Measurements from ENCODE around the gene ZNF430. TPM values are rescaled to one million over a fixed set of nuclear protein-coding genes. Genes with fewer than 3 reads are reported as not detected.
"Not testable (repeated sequence)": the region's sequence is repeated elsewhere in the genome, so short reads cannot be mapped to it uniquely, and the experiment has no call there.

The ZNF430 gene
- 8.1 TPM for total RNA-seq
- long read RNA-seq, transcript ZNF430-201 (5 exons, 3,923 nt), result major isoform, 9 of 17 reads
- long read RNA-seq, partial matches to known transcripts, result 1 of 17 reads
- long read RNA-seq, other reads (novel, unspliced or antisense), result 7 of 17 reads

DNA sequence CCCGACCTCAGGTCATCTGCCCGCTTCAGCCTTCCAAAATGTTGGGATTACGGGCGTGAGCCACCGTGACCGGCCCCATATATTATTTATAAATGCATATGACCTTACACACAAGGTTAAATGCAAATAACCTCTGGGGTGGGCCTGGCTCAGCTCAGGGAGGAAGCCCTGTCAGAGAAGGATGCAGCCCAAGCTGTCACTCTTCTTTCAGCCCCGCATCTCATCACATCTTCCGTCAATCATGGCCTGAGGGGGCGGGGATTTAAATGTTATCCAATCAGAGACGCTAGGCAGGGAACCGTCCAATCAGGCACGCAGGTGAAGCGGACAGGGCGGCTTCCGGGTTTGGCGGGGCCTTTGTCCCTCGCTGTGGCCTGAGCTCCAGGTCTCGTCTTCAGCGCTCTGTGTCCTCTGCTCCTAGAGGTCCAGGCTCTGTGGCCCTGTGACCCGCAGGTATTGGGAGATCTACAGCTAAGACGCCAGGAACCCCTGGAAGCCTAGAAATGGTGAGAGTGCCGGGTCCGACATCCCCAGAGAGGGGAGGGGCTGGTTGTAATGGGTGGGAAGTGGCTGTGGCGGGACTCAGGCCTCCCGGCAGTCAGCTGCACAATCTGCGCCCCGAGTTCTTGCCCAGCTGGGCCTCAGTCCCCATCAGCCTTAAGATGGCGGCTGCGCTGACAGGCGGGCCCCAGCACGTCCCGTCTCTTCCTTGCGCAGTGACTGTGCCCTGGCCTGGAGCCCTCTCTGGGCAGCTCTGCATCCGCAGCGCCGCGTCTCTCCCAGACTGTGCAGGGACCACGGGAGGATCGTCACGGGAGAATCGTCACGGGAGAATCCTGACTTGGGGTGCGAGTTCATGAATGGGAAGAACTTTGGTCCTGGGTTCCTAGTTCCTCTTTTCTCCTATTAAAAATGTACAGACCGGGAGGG lies at the start of gene ZNF430:
Gene ZNF430 (plus strand): TSS at position 360 of the 930 bp plus-strand sequence. CDS start 144 bp downstream, at position 504.
- peak; percentile 95 for DNase-seq (ENCODE audit: low spot score)

DNA sequence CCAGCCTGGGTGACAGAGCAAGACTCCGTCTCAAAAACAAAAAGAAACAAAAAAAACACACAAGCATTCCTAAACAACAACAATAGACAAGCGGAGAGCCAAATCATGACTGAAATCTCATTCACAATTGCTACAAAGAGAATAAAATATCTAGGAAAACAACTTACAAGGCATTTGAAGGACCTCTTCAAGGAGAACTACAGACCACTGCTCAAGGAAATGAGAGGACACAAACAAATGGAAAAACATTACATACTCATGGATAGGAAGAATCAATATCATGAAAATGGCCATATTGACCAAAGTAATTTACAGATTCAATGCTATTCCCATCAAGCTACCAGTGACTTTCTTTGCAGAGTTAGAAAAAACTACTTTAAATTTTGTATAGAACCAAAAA lies 27.7 kb upstream of the ZNF430 start:
- DNase-seq (ENCODE audit: low spot score), result not testable (repeated sequence)

DNA sequence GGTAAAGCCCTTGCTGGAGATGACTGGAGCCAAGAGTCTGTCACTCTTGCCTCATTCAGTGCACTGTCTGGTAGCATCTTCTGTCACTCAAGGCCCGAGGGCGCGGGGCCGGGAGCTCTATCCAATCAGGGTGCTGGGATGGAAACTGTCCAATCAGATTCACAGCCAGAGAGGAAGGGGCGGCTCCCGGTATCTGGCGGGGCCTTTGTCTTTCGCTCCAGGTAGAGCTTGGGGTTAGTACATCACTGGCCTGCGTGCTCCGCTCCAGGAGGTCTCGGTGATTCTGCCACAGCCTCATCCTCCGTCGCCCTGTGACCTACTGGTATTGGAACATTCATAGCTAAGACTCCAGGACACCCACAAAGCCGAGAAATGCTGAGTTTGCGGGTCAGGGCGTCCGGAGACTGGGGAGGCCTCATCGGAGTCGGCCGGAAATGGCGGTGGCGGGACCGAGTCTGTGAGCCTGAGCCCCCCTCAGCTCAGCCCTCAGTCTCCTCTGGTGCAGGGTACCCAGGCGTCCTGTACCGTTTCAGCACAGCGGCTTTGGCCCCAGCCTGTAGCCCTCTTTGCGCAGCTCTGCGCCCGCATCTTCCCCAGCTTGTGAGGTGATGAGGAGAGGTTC lies 20.6 kb upstream of the ZNF430 start:
- DNase-seq (ENCODE audit: low spot score), result no peak

DNA sequence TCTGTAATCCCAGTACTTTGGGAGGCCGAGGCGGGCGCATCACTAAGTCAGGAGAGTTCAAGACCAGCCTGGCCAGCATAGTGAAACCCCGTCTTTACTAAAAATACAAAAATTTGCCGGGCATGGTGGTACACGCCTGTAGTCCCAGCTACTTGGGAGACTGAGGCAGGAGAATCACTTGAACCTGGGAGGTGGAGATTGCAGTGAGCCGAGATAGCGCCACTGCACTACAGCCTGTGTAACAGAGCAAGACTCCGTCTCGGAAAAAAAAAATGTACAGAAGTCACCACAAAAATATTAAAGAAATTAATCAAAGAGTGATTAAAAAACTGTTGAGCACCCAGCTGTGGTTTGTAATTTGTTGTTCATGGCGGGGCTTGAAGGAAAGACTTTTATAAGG lies 781 bp downstream of the ZNF430 start:
- not testable (repeated sequence) for DNase-seq (ENCODE audit: low spot score)

DNA sequence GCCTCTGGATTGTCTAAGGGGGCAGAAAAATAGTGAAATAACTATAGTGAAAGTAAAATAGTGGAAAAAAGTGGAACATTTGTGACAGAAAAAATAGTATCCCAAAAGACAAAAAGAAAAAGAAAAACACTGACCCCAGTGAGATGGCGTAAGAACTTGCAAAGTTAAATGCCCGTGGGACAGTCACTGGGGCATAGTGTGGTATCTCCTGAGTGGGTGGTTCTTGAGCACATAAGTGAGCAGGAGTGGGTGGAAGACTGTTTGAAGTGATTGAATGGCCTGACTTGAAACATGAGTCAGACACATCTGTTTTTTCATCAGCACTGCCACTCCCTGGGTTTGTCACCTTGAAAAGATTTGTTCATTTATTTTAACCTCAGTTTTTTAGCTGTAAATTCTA lies 2.5 kb downstream of the ZNF430 start:
- DNase-seq (ENCODE audit: low spot score), result no peak

DNA sequence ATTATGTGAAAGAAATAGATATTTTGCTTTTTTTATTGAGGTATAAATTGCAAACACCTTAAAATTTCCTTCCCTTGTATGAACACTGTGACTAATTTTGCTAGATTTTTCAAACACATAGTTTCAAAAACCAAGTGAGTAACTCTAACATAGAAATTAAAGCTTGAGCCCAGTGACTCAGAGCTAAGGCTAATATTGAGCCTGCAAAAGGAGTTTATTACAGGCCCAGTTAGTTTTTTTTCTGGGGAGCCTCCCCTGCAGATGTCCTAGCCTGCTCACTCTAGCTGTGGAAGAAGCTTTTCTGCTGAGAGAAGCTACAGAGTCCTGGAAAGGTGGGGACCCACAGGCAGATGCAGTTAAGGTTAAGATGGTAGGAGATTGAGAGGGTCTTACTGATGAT lies 3.4 kb downstream of the ZNF430 start:
- DNase-seq (ENCODE audit: low spot score), result no peak

DNA sequence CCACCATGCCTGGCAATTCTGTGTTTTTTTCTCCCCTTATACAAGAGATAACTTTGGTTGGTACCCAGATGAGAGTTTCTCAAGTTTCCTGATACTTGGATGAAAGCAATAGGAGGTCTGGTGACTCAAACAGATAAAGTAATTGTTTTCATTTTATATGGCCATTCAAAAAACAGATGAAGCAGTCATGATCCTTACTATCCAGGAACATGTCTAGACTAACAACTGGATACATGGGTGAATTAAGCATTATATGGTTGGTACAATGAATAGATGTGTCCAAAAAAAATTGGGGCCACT lies 8.5 kb downstream of the ZNF430 start:
- no peak for DNase-seq (ENCODE audit: low spot score)

DNA sequence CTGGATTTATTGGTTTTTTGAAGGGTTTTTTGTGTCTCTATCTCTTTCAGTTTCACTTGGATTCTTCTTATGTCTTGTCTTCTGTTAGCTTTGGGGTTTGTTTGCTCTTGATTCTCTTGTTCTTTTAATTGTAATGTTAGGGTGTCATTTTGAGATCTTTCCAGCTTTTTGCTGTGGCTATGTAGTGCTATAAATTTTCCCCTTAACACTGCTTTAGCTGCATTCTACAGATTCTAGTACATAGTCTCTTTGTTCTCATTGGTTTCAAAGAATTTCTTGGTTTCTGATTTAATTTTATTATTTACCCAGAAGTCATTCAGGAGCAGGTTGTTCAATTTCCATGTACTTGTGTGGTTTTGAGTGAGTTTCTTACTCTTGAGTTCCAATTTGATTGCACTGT lies 24.6 kb downstream of the ZNF430 start:
- DNase-seq (ENCODE audit: low spot score), result no peak

DNA sequence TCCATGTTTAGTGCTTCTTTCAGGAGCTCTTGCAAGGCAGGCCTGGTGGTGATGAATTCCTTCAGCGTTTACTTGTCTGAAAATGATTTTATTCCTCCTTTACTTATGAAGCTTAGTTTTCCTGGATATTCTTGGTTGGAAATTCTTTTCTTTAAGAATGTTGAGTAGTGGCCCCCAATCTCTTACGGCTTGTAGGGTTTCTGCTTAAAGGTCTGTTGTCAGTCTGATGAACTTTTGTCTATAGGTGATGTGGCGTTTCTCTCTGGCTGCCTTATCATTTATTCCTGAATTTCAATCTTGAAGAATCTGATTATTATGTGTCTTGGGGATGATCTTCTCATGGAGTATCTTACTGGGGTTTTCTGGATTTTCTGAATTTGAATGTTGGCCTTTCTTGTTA lies 26.0 kb downstream of the ZNF430 start:
- DNase-seq (ENCODE audit: low spot score), result no peak

DNA sequence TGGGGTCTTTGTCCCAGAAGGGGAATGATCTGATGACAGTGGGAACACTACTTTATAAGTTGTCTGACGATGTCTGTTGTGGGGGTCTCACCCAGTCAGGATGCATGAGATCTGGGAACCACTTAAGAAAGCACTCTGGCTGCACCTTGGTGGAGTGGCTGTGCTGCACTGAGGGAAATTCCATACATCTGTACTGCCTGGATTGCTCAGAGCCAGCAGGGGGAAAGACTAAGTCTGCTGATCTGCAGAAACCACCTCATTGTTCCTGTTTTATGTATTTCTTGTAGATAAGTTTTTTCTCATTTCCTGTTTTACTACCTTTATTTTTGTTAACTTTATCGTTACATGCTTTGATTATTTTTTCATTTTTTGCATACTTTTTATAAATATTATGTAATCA lies 27.3 kb downstream of the ZNF430 start:
- DNase-seq (ENCODE audit: low spot score), result no peak

DNA sequence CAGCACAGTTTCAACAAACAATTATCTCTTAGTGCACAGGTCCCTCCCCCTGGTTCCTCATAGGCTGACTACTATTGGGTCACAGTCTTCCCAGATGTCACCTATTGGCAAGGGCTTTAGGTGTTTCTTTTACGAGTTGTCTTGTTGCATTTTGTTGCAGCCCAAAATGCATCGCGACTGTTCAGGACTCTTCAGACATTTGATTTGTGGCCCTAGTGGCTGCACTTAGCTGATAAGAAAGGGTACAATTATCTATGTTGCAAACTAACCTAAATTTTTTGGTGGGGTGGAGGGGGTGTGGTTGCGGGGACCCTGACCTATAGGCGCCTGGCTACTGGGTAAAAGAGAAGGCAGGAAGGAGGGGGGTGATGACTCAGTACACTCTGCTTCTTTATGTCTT lies 32.4 kb downstream of the ZNF430 start:
- DNase-seq (ENCODE audit: low spot score), result no peak

DNA sequence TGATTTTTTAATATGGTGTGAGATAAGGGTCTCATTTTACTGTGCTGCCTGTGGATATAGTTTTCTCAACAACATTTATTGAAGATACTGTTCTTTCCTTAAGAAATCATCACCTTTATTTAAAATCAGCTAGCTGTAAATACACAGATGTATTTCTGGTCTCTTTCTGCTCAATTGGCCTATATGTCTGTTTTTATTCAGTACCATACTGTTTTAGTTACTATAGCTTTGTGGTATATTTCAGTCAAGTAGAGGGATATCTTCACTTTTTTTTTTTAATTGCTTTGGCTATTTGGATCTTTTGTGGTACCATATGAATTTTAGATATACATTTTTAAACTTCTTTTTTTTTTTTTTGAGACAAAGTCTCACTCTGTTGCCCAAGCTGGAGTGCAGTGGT lies 44.9 kb downstream of the ZNF430 start:
- no peak for DNase-seq (ENCODE audit: low spot score)

DNA sequence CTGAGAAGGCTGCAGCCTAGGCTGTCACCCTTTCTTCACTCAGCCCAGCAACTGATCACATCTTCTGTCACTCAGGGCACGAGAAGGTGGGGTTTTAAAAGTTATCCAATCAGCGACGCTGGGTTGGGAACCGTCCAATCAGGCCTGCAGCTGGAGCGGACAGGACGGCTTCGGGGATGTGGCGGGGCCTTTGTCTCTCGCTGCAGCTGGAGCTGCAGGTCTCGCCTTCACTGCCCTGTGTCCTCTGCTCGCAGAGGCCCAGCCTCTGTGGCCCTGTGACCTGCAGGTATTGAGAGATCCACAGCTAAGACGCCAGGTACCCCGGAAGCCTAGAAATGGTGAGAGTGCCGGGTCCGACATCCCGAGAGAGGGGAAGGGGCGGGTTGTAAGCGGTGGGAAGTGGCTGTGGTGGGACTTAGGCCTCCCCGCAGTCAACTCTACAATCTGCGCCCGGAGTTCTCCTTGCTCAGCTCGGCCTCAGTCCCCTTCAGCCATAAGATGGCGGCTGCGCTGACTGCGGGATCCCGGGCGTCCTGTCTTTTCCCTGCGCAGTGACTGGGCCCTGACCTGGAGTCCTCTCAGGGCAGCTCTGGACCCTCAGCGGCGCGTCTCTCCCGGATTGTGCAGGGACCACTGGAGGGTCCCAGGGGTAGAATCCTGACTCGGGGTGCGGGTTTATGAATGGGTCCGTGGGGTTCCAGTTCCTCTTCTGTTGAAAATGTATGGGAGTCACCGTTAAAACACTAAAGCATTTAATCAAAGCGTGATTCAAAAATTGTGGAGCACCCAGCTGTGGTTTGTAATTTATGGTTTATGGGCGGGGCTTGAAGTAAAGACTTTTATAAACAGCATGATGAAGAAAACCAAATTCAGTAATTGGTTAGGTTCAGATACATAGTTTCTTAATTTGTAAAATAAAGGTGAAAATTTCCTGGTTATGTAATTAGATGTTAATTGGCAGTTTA lies 61.8 kb downstream of the ZNF430 start, which contains the start of gene ZNF714:
Gene ZNF714 (plus strand): TSS at position 193 of the 965 bp plus-strand sequence. CDS start 16,066 bp downstream, outside the sequence.
- peak; percentile 93 for DNase-seq (ENCODE audit: low spot score)

DNA sequence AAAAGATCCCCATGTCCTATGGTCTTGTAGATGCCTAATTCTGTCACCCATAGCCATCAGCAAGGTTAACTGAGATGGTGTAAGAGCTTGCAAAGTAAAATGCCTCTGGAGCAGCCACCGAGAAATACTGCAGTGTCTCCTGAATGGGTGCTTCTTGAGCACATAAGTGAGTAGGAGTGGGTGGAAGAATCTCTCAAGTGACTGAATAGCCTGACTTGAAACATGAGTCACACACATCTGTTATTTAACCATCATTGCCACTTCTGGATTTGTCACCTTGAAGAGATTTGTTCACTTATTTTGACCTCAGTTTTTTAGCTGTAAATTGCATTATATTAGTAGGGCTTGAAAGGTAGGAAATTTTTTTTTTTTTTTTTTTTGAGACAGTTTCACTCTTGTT lies 63.9 kb downstream of the ZNF430 start:
- DNase-seq (ENCODE audit: low spot score), result no peak

DNA sequence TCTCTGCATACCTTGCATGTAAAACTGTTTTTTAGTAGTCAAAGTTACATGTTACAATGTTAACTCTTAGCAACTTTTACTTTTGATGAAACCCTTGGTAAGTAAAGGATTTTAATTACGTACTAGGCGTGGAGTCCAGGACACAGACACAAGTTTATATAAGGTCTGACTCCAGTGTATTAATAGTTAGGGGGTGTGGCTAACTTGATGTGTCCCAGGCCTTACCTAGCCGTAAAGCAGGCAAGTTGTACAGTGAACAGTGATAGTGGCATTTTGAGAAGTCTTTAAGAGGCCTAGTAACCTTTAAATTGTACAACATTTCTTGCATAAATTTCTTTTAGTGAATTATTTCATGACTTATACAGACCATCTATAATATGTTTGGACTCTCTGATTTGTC lies 67.4 kb downstream of the ZNF430 start:
- DNase-seq (ENCODE audit: low spot score), result no peak

DNA sequence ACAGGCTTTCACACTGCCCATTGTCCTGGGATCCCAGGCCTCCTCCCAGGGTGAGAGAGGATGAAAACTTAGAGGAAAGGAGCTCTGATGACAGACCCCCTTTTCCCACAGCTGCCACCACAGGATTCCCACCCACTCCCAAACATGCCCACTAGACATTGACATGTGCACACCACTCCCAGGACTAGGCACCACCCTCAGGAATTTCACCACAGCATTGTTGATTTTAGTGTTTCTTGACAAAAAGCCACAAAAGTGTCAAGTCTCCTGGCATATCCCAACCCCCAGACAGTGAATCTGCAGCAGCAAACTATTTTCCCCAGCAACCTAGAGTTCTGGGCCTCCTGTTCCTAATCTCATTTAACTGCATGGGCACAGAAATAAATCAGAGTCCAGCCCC lies 71.7 kb downstream of the ZNF430 start:
- no peak for DNase-seq (ENCODE audit: low spot score)

DNA sequence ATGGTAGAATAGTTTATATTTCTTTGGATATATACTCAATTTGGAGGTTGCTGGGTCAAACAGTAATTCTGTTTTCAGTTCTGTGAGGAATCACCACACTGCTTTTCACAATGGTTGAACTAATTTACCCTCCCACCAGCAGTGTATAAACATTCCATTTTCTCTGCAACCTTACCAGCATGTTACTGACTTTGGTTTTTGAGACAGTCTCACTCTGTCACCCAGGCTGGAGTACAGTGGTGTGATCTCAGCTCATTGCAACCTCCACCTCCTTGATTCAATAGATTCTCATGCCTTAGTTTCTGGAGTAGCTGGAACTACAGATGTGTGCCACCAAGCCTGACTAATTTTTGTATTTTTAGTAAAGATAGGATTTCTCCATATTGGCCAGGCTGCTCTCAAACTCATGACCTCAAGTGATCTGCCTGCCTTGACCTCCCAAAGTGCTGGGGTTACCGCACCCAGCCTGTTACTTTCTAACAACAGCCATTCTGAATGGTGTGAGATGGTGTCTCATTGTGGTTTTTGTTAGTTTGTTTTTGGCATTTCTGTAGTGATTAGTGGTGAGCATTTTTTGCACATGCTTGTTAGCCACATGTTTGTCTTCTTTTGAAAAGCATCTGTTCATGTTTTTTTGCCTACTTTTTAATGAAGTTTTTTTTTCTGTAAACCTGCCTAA lies 74.0 kb downstream of the ZNF430 start:
- no peak for DNase-seq (ENCODE audit: low spot score)

DNA sequence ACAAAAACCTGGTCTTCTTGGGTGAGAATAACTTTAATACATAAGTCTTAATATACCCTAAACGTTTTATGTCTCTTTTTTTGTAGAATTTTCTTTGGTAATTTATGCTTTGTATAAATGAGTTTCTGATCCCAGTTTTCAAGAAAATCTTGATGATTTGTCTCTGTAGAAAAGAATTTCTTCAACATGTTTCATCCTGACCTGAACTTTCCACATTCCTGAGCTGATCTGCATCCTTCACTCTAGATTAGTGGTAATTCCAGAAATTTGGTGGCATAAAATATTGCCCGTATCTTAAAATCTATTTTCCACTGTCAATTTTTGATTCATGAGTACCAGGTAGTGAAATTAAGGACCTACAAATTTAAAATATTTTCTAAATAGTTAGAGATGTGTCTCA lies 77.8 kb downstream of the ZNF430 start:
- DNase-seq (ENCODE audit: low spot score), result no peak

DNA sequence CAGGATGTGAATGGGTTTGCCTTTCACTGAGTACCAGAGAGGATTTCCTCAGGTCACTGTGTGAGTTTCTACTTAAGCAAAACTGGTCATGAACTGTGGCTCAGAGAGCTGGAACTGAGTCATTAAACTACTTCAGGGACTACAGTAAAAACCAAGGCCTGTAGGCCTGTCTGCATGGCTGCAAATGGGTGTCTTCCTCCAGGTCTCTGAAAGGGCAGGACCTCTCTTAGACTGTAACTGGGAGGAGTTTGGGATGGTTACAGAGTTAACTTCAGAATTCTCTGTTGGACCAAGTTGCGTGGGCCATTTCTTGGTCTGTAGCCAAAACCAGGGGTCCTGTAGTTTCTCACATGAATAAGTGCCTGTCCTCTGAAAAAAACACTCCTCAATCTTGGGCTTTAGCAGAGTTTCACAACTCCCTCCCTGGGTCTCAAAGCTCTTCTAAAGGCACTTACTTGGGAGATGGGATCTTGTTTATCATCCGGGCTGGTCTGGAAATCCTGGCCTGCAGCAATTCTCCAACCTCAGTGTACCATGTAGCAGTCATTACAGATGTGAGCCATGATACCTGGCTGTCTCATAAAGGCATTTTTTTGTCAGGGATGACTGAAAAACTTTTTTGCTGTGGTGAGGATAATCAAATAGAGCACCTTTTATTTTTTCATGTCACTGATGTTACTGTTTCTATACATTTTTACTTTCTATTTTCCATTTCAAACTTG lies 81.2 kb downstream of the ZNF430 start:
- DNase-seq (ENCODE audit: low spot score), result no peak

DNA sequence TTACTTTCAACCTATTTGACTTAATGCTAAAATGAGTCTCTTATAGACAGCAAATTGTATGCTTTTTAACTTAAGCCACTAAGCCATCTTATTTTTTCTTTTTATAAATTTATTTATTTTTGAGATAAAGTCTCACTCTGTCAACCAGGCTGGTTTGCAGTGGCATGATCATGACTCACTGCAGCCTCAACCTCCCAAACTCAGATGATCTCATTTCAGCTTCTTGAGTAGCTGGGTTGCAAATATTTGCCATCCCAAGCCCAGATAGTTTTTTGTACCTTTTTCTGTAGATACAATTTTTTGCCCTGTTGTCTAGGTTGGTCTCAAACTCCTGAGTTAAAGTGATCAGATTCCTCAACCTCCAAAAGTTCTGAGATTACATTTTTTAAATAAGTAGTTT lies 88.7 kb downstream of the ZNF430 start:
- no peak for DNase-seq (ENCODE audit: low spot score)

All from mesenteric fat pad (tissue), 1 donor.